GM18867 (cell line): ENCODE data around the gene SHANK3.

Experiments
- ATAC-seq: cut with Tn5 transposase; IDR thresholded peaks from one replicate; pipeline ENCODE4 v1.9.1; 2021; ENCODE audit warnings: mild to moderate bottlenecking, moderate library complexity; ENCODE audit not compliant: unreplicated experiment

SHANK3 gene

GRCh38 chr22:50711446-50712340 is 39.1 kb downstream of the SHANK3 start:
- ATAC-seq: no peak

DNA sequence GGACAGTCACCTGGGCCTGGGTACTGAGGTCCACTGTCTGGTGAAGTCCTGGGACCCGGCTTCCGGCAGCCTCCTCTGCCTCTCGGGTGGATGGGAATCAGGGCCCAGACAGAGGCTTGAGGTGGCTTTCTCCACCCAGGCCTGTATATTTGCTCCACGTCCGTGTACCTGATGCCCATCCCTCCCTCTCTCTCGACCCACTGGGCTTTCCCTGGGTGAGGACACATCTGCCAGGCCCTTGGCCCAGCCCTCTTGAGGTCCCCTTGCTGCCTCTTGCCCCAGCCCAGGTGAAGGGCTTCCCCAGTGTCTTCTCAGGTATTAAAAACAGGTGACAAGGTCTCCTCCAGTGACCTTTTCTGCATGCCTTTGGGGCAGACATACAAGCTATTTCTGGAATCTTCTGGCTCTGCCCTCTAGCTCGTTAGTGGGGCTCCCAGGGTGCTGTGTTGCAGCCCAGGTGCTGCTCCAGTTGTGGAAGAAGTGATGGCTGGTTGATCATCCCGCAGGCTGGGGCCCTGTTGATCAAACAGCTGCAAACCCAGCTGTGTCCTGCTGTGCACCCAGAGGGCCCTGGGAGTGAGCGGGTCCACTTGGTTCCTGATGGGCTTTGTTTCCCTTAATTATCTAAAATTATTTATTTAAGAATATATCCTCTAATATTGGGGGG is 39.9 kb downstream of the SHANK3 start:
- ATAC-seq: no peak

GRCh38 chr22:50713008-50713385 is 40.4 kb downstream of the SHANK3 start:
- no peak for ATAC-seq

GRCh38 chr22:50713571-50714056 is 41.0 kb downstream of the SHANK3 start:
- no peak for ATAC-seq

DNA sequence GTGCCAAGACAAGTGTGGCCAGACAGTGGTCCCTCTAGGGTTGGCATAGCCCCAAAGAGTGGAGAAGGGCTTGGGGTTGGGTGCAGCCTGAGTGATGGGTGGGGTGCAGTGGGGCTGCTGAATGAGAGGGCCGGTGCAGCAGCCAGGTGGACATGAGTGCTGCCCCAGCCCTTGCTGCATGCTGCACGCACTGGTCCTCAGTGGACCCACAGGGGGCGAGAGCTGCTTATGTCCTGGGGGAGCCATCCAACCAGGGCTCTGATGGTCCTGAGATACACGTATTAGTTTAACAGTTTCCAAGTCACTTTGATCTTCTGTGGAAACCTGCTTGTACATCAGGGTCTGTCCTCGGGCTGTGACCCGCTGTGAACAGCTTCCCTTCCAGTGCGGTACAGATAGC is 41.5 kb downstream of the SHANK3 start:
- ATAC-seq: no peak

GRCh38 chr22:50714631-50715179 is 42.1 kb downstream of the SHANK3 start:
- no peak for ATAC-seq

GRCh38 chr22:50715250-50715649 is 42.6 kb downstream of the SHANK3 start:
- no peak for ATAC-seq

DNA sequence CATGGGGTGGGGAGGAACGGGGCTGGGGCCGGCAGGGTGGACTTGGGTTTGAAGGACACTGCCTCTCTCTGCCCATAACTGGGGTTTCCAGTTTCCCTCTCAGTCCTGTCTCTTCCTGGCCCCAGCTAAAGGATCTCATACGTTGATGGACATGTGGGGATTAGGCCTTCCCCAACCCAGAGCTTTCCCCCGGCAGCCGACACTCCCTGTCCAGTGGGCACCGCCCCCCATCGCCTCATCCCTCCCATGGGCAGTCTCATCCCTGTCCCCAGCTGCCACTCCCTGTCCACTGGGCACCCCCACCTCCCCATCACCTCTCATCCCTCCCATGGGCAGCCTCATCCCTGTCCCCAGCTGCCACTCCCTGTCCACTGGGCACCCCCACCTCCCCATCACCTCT is 43.2 kb downstream of the SHANK3 start:
- no peak for ATAC-seq

- no peak for ATAC-seq
Observed at GRCh38 chr22:50716290-50717024, 43.8 kb downstream of the SHANK3 start.

- ATAC-seq: no peak
Observed at GRCh38 chr22:50717709-50718351, 45.2 kb downstream of the SHANK3 start.

DNA sequence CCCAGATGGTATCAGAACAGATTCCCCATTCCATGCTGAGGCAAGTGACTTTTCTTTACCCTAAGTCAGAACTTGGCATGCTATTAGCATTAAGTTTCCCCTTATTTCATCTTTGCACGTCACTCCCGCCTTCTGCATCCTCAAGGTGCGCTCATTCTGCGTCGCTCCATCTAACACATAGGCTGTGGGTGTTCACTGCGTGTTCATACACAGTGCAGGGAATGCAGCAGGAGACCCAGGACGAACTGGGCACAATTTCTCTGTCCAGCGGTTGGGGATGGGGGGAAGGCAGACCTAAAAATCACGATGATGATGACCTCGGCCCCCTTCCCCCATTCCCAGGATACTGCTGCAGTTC is 45.7 kb downstream of the SHANK3 start:
- no peak for ATAC-seq

DNA sequence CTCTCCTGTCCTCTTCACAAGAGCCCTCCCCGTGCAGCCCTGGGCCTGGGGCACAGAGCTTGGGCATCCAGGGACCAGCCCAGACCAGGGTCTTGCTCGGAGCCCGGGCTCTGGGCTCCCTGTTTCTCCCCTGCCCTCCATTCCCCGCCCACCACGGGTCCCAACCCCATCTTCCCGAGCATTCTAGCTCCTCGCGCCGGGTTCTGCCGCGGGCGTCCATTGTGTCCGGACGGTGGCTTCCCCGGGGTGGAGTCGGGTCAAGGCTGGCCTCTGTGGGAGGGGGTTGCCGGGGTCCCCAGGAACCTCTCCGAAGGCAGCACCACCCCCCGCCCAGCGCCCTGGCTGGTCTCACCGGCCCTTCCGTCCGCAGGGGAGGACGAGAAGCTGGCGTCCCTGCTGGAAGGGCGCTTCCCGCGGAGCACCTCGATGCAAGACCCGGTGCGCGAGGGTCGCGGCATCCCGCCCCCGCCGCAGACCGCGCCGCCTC is 47.2 kb downstream of the SHANK3 start:
- ATAC-seq: no peak

DNA sequence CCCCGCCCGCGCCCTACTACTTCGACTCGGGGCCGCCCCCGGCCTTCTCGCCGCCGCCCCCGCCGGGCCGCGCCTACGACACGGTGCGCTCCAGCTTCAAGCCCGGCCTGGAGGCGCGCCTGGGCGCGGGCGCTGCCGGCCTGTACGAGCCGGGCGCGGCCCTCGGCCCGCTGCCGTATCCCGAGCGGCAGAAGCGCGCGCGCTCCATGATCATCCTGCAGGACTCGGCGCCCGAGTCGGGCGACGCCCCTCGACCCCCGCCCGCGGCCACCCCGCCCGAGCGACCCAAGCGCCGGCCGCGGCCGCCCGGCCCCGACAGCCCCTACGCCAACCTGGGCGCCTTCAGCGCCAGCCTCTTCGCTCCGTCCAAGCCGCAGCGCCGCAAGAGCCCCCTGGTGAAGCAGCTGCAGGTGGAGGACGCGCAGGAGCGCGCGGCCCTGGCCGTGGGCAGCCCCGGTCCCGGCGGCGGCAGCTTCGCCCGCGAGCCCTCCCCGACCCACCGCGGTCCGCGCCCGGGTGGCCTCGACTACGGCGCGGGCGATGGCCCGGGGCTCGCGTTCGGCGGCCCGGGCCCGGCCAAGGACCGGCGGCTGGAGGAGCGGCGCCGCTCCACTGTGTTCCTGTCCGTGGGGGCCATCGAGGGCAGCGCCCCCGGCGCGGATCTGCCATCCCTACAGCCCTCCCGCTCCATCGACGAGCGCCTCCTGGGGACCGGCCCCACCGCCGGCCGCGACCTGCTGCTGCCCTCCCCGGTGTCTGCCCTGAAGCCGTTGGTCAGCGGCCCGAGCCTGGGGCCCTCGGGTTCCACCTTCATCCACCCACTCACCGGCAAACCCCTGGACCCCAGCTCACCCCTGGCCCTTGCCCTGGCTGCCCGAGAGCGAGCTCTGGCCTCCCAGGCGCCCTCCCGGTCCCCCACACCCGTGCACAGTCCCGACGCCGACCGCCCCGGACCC is 48.0 kb downstream of the SHANK3 start:
- no peak for ATAC-seq

- ATAC-seq: no peak
Observed at GRCh38 chr22:50721257-50721844, 48.7 kb downstream of the SHANK3 start.

GRCh38 chr22:50722048-50722701 is 49.6 kb downstream of the SHANK3 start:
- ATAC-seq: no peak
